Right lobe of liver (tissue), 4 donors: Measurements from ENCODE around the gene CTRB2.

Experiments used
- POLR2A ChIP-seq: fragments of 450-650 bp; IDR thresholded peaks from one replicate; pipeline ENCODE4 v1.6.1; 2017; ENCODE audit warnings: antibody characterized with exemption, mild to moderate bottlenecking
- TF ChIP-seq, protein P1 (sequence below), 4 donors: fragments of 200-600 bp in 3 of 4; fragments of 450-650 bp in 1 of 4; IDR thresholded peaks; one replicate each; pipeline versions ENCODE4 v1.5.1 to v1.8.0; 2016 to 2022; ENCODE audit warnings: antibody characterized with exemption in 4 of 4, mild to moderate bottlenecking in 2 of 4
- donor health status: DM: no; HTN: no; CAD: no.
- donor health status: DM: no; HTN: no; CAD: no.
- donor health status: DM: no; HTN: yes; CAD: no.

- TF ChIP-seq, protein P1, sequence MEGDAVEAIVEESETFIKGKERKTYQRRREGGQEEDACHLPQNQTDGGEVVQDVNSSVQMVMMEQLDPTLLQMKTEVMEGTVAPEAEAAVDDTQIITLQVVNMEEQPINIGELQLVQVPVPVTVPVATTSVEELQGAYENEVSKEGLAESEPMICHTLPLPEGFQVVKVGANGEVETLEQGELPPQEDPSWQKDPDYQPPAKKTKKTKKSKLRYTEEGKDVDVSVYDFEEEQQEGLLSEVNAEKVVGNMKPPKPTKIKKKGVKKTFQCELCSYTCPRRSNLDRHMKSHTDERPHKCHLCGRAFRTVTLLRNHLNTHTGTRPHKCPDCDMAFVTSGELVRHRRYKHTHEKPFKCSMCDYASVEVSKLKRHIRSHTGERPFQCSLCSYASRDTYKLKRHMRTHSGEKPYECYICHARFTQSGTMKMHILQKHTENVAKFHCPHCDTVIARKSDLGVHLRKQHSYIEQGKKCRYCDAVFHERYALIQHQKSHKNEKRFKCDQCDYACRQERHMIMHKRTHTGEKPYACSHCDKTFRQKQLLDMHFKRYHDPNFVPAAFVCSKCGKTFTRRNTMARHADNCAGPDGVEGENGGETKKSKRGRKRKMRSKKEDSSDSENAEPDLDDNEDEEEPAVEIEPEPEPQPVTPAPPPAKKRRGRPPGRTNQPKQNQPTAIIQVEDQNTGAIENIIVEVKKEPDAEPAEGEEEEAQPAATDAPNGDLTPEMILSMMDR (IDR thresholded peaks at IDR 0.05): no peak
- no peak for TF ChIP-seq POLR2A
Measured at GRCh38 chr16:75195811-75196790, 10.9 kb downstream of the CTRB2 start.
